ENCODE measurements around the gene SYNGR2. TPM values are rescaled to one million over a fixed set of nuclear protein-coding genes. Genes with fewer than 3 reads are reported as not detected.
A peak's percentile ranks its signal among the peaks of the same experiment; 100 is the strongest.

SYNGR2 gene
- total RNA-seq, 1 donor from 2014 or later, result 3.2 TPM

GRCh38 chr17:78173097-78173715, 4.8 kb downstream of the SYNGR2 start:
- no peaks in the 10 kb centered on the region for H3K36me3 Mint-ChIP-seq (ENCODE audit: unreplicated experiment)
- TF ChIP-seq CTCF (IDR thresholded peaks at IDR 0.05; ENCODE audit: partially characterized antibody, unreplicated experiment), result no peak
- no peaks in the 10 kb centered on the region for H3K27me3 Mint-ChIP-seq (ENCODE audit: unreplicated experiment)
- no peak overlapping the region for H3K27ac Mint-ChIP-seq (ENCODE audit: unreplicated experiment)
- no peak overlapping the region for H3K4me3 Mint-ChIP-seq (ENCODE audit: unreplicated experiment)
- no peak for DNase-seq
- H3K4me1 Mint-ChIP-seq (ENCODE audit: low read depth, unreplicated experiment), result peaks cover 14% of the 10 kb centered on the region
- H3K9me3 Mint-ChIP-seq (ENCODE audit: unreplicated experiment), result peaks cover 5% of the 10 kb centered on the region

- Mint-ChIP-seq H3K4me3 (ENCODE audit: unreplicated experiment) (no peak overlapping the region), H3K27ac (ENCODE audit: unreplicated experiment) (peak overlapping the region; percentile 48)
These were observed 6.0 kb downstream of the SYNGR2 start for GRCh38 chr17:78174346-78174869.

GRCh38 chr17:78174870-78175642, 6.7 kb downstream of the SYNGR2 start:
- Mint-ChIP-seq H3K4me3 (ENCODE audit: unreplicated experiment) (no peak overlapping the region), H3K9me3 (ENCODE audit: unreplicated experiment) (peaks cover 5% of the 10 kb centered on the region), H3K27ac (ENCODE audit: unreplicated experiment) (peak overlapping the region; percentile 66), H3K36me3 (ENCODE audit: unreplicated experiment) (no peaks in the 10 kb centered on the region), H3K4me1 (ENCODE audit: low read depth, unreplicated experiment) (peaks cover 14% of the 10 kb centered on the region), H3K27me3 (ENCODE audit: unreplicated experiment) (no peaks in the 10 kb centered on the region)
- no peak for TF ChIP-seq CTCF (IDR thresholded peaks at IDR 0.05; ENCODE audit: partially characterized antibody, unreplicated experiment)
- DNase-seq, result no peak

More at GRCh38 chr17:78174346-78174869, 6.0 kb downstream of the SYNGR2 start:
- Mint-ChIP-seq H3K27me3 (ENCODE audit: unreplicated experiment) (no peaks in the 10 kb centered on the region), H3K9me3 (ENCODE audit: unreplicated experiment) (peaks cover 5% of the 10 kb centered on the region), H3K36me3 (ENCODE audit: unreplicated experiment) (no peaks in the 10 kb centered on the region), H3K4me1 (ENCODE audit: low read depth, unreplicated experiment) (peaks cover 14% of the 10 kb centered on the region)
- DNase-seq, result no peak
- no peak for TF ChIP-seq CTCF (IDR thresholded peaks at IDR 0.05; ENCODE audit: partially characterized antibody, unreplicated experiment)

- no peak for DNase-seq
- peaks cover 5% of the 10 kb centered on the region for H3K9me3 Mint-ChIP-seq (ENCODE audit: unreplicated experiment)
- peak overlapping the region; percentile 66 for H3K27ac Mint-ChIP-seq (ENCODE audit: unreplicated experiment)
- no peak for TF ChIP-seq CTCF (IDR thresholded peaks at IDR 0.05; ENCODE audit: partially characterized antibody, unreplicated experiment)
- H3K36me3 Mint-ChIP-seq (ENCODE audit: unreplicated experiment), result no peaks in the 10 kb centered on the region
- H3K4me3 Mint-ChIP-seq (ENCODE audit: unreplicated experiment), result peak overlapping the region; percentile 30
- H3K4me1 Mint-ChIP-seq (ENCODE audit: low read depth, unreplicated experiment), result peaks cover 14% of the 10 kb centered on the region
- H3K27me3 Mint-ChIP-seq (ENCODE audit: unreplicated experiment), result no peaks in the 10 kb centered on the region
These were observed 7.2 kb downstream of the SYNGR2 start for GRCh38 chr17:78175643-78175981.

- TF ChIP-seq CTCF (IDR thresholded peaks at IDR 0.05; ENCODE audit: partially characterized antibody, unreplicated experiment), result peak; percentile 94
- no peaks in the 10 kb centered on the region for H3K36me3 Mint-ChIP-seq (ENCODE audit: unreplicated experiment)
- no peak overlapping the region for H3K4me3 Mint-ChIP-seq (ENCODE audit: unreplicated experiment)
- peaks cover 3% of the 10 kb centered on the region for H3K9me3 Mint-ChIP-seq (ENCODE audit: unreplicated experiment)
- H3K4me1 Mint-ChIP-seq (ENCODE audit: low read depth, unreplicated experiment), result peaks cover 14% of the 10 kb centered on the region
- no peak overlapping the region for H3K27ac Mint-ChIP-seq (ENCODE audit: unreplicated experiment)
- DNase-seq, result peak; percentile 82
- H3K27me3 Mint-ChIP-seq (ENCODE audit: unreplicated experiment), result no peaks in the 10 kb centered on the region
These were observed 8.2 kb downstream of the SYNGR2 start for GRCh38 chr17:78176548-78177025.

Data from glutamatergic neuron (in vitro differentiated cells).